ENCODE measurements around the gene ZBP1. TPM values are rescaled to one million over a fixed set of nuclear protein-coding genes. Genes with fewer than 3 reads are reported as not detected.

ZBP1 gene
- total RNA-seq, 2 donors from 2014 or later, result 4.0 to 6.8 TPM

GRCh38 chr20:57570920-57571319, 49.3 kb downstream of the ZBP1 start:
- intact Hi-C loops (cut with DNase I, micrococcal nuclease), result no loop called here
- ATAC-seq (no peak), DNase-seq (no peak)

DNA sequence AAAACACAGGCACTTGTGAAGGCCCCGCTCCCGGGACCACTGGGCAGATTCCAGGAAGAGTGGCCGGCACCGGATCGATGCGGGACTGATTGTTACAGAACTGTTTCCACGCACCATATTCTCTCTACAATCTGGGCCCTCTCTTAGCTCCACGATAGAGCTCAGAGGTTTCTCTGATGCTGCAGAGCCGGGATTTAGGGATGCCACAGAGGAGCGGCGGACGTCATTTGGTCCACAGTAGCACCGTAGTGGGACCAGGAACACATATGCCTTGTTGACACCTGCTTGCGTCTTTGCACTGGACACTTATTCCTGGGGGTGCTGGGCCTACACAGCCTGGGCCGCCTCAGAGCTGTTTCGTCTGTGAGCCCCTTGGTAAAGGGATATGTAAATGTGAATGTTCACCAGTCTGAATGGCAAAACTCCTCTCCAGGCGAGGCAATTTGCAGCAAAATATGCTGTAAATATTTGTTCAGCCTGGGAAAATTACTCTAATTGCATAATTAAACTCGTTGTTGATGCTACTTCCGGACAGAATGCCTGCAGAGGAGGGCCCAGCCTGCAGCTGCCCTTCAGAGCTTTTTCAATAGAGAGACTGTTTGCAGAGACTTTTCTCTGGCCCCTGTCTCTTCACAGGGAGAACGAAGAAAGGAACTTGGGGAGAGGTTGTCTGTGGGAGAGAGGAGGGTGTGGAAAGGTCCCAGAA, 49.9 kb downstream of the ZBP1 start:
- DNase-seq (no peak), ATAC-seq (peak; percentile 6)
- intact Hi-C loops (cut with DNase I, micrococcal nuclease), result no loop called here

DNA sequence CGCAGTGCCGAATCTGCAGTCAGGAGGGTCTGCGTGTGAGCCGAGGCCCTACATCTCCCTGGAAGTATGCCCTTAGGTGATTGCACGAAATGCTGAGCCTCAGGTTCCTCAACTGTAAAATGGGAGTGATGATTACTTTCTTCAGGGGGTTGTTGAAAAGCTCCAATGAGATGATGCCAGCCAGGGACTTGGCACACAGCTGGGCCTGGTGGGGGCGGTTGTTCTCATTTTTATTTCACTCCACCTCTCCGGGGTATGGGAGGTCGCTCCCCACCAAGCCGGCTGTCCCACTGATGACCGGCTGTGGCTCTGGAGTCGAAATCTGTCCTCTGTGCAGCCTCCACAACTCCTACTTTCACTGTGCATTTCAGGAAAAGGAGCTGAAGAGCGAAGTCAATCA, 51.3 kb downstream of the ZBP1 start:
- intact Hi-C loops (cut with DNase I, micrococcal nuclease), result no loop called here
- ATAC-seq (no peak), DNase-seq (no peak)

GRCh38 chr20:57568088-57568896, 51.9 kb downstream of the ZBP1 start:
- intact Hi-C loops (cut with DNase I, micrococcal nuclease), result no loop called here
- peak; percentile 18 for ATAC-seq
- DNase-seq, result no peak

DNA sequence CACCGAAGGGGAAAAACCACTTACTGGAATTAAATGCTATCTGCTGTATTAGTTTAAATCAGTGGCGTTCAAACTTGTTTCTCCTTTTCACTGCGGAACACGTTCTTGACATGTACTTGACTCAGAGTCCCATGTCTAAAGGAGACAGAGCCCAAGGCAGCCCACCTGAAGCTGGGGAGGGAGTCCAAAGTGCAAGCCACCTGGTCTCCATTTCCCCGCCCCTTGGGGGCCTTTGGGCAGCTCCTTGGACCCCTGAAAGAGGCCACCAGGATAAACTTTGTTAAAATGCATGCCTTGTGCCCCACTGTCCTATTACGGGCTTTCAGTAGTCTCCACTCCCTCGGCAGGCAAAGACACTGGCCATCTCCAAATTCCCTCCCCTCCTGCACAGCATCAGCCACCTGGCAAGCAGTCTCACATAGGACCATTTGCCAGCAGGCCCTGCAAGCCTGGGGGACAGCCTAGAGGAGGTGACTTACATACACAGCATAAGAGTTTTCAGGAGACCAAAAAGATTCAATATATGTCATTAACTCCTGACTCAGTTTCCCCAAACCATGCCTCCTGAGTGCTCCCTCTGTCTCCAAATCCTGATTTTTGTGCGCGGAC, 52.7 kb downstream of the ZBP1 start:
- DNase-seq, result peak in 1 of 2 donors; percentile 69
- intact Hi-C loops (cut with DNase I, micrococcal nuclease), result no loop called here
- ATAC-seq, result peak; percentile 12

DNA sequence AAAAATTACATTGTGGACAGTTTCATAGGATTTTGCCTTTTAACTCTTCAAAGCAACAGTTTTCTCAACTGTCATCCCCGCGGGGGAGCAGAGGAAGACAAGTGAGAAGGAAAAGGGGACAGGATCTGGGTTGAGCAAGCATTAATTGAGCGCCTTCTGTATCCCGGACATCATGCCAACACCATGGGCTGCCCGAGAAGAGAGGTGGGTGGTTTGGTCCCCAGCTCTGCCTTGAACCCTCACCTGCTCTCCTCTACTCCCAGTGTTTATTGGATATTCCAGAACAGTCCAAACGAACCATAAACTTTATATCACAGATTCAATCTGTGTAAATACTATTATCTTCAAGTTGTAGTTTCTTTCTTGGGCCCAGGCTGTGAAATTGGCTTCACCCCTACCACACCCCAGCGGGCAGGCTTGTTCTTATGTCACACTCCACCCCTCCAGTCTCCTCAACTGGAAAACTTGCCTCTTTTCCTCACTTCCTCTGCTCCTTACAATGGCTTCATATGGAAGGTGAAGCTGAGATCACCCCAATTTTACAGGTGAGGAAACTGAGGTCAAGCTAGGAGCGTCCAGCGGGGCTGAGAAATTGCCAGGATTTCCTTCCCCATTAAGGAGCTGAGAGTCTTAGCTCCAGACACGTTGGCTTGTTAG, 53.3 kb downstream of the ZBP1 start:
- DNase-seq (no peak), ATAC-seq (peak; percentile 37)
- intact Hi-C loops (cut with DNase I, micrococcal nuclease), result no loop called here

- no peak for DNase-seq
- intact Hi-C loops (cut with DNase I, micrococcal nuclease), result no loop called here
- no peak for ATAC-seq
Observed at GRCh38 chr20:57566399-57566798, 53.8 kb downstream of the ZBP1 start.

DNA sequence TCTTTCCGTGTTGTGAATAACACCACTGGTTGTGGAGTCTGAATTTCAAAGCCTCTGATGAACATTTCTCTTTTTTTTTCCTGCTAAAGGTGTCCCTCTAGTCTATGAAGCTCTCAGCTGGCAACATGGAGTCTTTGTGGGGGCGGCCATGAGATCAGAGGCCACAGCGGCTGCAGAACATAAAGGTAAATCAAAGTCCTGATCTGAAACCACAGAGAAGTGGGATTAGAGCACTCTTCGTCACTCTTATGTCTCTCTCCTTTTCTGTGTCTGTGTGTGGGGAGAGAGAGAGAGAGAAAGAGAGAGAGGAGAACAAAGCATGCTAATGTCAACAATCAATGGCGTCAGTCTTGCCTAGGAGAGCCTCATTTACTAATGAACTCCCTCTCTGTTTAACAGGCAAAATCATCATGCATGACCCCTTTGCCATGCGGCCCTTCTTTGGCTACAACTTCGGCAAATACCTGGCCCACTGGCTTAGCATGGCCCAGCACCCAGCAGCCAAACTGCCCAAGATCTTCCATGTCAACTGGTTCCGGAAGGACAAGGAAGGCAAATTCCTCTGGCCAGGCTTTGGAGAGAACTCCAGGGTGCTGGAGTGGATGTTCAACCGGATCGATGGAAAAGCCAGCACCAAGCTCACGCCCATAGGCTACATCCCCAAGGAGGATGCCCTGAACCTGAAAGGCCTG, 55.1 kb downstream of the ZBP1 start:
- DNase-seq (no peak), ATAC-seq (no peak)
- intact Hi-C loops (cut with DNase I, micrococcal nuclease), result no loop called here

DNA sequence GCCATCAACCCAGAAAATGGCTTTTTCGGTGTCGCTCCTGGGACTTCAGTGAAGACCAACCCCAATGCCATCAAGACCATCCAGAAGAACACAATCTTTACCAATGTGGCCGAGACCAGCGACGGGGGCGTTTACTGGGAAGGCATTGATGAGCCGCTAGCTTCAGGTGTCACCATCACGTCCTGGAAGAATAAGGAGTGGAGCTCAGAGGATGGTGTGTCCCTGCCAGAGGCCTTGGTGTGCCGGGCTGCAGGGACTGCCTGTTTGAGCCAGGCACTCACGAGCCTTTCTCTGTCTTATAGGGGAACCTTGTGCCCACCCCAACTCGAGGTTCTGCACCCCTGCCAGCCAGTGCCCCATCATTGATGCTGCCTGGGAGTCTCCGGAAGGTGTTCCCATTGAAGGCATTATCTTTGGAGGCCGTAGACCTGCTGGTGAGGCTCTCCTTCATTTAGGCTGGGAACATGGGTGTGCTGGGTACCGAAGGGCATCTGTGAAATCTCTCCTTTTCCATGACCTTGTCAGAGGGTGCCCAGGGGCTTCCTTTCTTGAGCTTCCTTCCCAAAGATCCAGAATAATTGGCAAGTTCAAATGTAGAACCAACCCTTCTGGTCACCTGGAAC, 55.9 kb downstream of the ZBP1 start:
- DNase-seq, result no peak
- ATAC-seq, result no peak
- intact Hi-C loops (cut with DNase I, micrococcal nuclease), result no loop called here

DNA sequence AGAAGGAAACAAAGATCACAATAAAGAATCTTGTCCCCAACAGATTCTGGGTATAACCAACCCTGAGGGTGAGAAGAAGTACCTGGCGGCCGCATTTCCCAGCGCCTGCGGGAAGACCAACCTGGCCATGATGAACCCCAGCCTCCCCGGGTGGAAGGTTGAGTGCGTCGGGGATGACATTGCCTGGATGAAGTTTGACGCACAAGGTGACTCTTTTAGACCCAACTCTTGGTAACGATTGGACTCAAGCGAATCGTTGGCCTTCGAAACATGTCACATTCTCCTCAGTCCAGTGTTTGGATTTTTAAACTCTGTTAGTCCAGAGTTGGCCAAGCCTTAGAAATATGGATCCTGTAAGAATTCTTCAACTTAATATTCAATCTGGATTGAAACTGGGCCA, 56.7 kb downstream of the ZBP1 start:
- intact Hi-C loops (cut with DNase I, micrococcal nuclease), result no loop called here

GRCh38 chr20:57562541-57563465, 57.4 kb downstream of the ZBP1 start:
- ATAC-seq (no peak), DNase-seq (peak in 1 of 2 donors; percentile 33)
- intact Hi-C loops (cut with DNase I, micrococcal nuclease), result no loop called here

More for the DNA sequence above, 56.7 kb downstream of the ZBP1 start:
- no peak for ATAC-seq
- DNase-seq, result no peak

DNA sequence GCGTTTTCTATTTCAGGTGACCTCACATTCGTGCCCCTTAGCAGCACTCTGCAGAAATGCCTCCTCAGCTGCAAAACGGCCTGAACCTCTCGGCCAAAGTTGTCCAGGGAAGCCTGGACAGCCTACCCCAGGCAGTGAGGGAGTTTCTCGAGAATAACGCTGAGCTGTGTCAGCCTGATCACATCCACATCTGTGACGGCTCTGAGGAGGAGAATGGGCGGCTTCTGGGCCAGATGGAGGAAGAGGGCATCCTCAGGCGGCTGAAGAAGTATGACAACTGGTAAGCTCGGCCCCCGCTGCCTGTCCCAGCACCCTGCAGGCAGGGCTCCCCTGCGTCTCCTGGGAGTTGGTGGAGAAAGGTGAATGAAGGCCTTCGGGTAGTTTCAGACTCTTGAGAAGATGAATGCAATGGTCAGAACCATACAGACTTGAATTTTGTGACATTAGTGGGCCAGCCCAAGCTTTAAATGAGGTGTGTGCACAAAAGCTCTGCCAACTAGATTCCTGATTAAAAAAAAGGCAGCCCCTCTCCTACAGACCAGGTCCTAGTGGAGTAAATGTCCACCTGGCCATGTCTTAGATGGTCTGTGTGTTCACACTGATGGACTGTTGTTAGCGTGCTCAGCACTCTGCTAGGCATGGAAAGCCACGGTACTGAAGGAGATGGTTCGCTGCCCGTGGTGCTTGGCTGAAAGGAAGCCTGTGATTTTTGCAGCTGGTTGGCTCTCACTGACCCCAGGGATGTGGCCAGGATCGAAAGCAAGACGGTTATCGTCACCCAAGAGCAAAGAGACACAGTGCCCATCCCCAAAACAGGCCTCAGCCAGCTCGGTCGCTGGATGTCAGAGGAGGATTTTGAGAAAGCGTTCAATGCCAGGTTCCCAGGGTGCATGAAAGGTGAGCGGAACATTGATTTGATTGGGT, 58.6 kb downstream of the ZBP1 start:
- ATAC-seq (no peak), DNase-seq (no peak)
- intact Hi-C loops (cut with DNase I, micrococcal nuclease), result no loop called here

DNA sequence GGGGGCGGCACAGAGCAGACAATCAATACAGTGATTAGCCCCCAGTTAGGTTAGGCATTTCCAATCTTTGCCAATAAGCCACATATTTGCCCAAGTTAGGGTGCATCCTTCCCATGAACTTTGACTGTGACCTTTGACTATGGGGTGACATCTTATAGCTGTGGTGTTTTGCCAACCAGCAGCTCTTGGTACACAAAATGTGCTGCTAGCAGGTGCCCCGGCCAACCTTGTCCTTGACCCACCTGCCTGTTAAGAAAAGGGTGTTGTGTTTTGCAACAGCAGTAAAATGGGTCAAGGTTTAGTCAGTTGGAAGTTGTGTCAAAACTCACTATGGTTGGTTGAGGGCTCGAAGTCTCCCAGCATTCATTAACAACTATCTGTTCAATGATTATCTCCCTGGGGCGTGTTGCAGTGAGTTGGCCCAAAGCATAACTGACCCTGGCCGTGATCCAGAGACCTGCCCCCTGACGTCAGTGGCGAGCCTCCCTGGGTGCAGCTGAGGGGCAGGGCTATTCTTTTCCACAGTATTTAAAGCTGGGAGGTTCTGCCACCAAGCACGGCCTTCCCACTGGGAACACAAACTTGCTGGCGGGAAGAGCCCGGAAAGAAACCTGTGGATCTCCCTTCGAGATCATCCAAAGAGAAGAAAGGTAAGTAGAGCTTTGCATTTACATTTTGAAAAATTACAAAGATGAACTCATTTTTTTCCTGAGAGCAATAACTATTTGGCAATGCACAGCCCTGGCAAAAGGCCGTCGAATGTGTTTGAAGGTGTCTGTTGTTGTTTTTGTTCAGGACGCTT, 59.5 kb downstream of the ZBP1 start, which contains the start of gene PCK1:
PCK1 (plus strand) TSS at position 557 of the 802 bp plus-strand sequence. CDS start 302 bp downstream, outside the sequence.
- intact Hi-C loops (cut with DNase I, micrococcal nuclease), result no loop called here
- DNase-seq (peak; percentile 93 to 95), ATAC-seq (peak; percentile 70)

- intact Hi-C loops (cut with DNase I, micrococcal nuclease), result no loop called here
- DNase-seq (no peak), ATAC-seq (peak; percentile 52)
Observed at GRCh38 chr20:57559658-57560553, 60.3 kb downstream of the ZBP1 start.

- intact Hi-C loops (cut with DNase I, micrococcal nuclease), result no loop called here
- ATAC-seq (no peak), DNase-seq (no peak)
Observed at GRCh38 chr20:57559289-57559634, 61.0 kb downstream of the ZBP1 start.

All from left colon (tissue), 2 donors.